Esophagus muscularis mucosa (tissue), 3 donors: Measurements from ENCODE around the gene GTSE1.

Source experiments
- EP300 ChIP-seq: sonication (generic); formaldehyde crosslinking; IDR thresholded peaks from one replicate; pipeline ENCODE4 v1.6.1; 2017; ENCODE audit warnings: antibody characterized with exemption
- TF ChIP-seq, protein P1 (sequence below), 3 experiments: fragments of 200-600 bp in 2 of 3; fragments of 450-650 bp in 1 of 3; sonication (generic) in 2 of 3; IDR thresholded peaks; one replicate each; pipeline ENCODE4 v1.5.1; 2017 to 2019; ENCODE audit warnings: antibody characterized with exemption in 3 of 3, mild to moderate bottlenecking in 2 of 3, moderate library complexity in 1 of 3

DNA sequence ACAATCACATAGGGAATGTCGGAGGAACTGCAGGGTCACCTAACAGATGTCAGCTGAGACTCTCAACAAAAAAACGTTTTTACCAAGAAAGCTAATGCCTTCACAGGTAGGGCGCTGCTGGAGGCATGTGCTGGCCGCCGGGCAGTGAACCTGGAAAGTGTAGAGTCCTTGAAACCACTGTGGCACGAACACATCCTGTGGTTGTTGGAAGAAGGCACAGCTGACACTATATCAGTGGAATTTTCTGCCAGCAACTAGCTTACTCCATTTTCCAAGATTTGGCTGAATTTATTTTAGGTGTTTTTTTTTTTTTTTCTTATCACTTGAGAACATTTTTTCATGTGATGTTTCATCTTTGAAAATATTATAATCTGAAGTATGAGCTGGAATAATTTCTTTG lies 53.0 kb downstream of the GTSE1 start:
- TF ChIP-seq, protein P1, sequence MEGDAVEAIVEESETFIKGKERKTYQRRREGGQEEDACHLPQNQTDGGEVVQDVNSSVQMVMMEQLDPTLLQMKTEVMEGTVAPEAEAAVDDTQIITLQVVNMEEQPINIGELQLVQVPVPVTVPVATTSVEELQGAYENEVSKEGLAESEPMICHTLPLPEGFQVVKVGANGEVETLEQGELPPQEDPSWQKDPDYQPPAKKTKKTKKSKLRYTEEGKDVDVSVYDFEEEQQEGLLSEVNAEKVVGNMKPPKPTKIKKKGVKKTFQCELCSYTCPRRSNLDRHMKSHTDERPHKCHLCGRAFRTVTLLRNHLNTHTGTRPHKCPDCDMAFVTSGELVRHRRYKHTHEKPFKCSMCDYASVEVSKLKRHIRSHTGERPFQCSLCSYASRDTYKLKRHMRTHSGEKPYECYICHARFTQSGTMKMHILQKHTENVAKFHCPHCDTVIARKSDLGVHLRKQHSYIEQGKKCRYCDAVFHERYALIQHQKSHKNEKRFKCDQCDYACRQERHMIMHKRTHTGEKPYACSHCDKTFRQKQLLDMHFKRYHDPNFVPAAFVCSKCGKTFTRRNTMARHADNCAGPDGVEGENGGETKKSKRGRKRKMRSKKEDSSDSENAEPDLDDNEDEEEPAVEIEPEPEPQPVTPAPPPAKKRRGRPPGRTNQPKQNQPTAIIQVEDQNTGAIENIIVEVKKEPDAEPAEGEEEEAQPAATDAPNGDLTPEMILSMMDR (IDR thresholded peaks at IDR 0.05), result no peak
- no peak for TF ChIP-seq EP300
